ENCODE results near the gene PTGER3.
"Not testable (repeated sequence)": the region's sequence is repeated elsewhere in the genome, so short reads cannot be mapped to it uniquely, and the experiment has no call there.

Gene PTGER3

GRCh38 chr1:70947835-70948234 lies 99.8 kb downstream of the PTGER3 start:
- no peak for DNase-seq (ENCODE audit: low spot score)

DNA sequence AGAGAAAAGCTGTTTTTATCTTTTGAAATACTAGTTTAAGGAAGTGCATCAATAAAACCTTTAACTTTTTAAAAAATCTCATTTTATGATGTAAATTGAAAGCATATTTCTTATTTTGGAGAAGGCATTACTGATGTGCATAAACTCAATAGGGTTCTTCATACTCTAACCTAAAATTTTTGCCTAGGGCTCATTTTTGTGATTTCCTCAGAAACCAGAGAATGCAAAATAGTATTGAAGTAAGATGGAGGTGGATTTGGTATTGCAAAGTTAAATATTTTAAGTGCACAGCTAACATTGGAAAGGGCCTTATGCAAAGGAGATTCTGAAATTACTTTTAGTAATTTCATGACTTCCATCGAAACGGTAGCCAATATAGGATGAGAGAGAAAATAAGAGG lies 101.9 kb downstream of the PTGER3 start:
- no peak for DNase-seq (ENCODE audit: low spot score)

DNA sequence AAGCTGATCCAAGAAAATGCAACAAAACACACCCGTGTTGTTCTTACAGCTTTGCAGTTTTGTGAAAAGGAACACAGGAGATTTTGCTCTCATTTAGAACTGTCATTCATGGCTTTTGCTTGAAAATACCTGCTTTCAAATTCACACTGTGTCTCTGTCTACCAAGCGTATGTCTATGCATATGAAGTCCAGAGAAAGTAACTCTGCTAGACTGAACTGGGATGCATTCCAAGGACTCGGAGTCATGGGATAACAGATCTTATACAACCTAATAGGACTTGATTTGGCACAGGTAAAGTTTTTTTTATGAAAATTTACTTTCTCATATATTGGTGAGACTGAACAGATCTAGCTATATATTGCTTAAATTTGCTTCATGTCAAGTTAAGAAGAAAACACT lies 102.4 kb downstream of the PTGER3 start:
- DNase-seq (ENCODE audit: low spot score) = no peak

- DNase-seq (ENCODE audit: low spot score) = no peak
Observed at GRCh38 chr1:70941563-70941962, 106.1 kb downstream of the PTGER3 start.

GRCh38 chr1:70940398-70940797 lies 107.2 kb downstream of the PTGER3 start:
- not testable (repeated sequence) for DNase-seq (ENCODE audit: low spot score)

DNA sequence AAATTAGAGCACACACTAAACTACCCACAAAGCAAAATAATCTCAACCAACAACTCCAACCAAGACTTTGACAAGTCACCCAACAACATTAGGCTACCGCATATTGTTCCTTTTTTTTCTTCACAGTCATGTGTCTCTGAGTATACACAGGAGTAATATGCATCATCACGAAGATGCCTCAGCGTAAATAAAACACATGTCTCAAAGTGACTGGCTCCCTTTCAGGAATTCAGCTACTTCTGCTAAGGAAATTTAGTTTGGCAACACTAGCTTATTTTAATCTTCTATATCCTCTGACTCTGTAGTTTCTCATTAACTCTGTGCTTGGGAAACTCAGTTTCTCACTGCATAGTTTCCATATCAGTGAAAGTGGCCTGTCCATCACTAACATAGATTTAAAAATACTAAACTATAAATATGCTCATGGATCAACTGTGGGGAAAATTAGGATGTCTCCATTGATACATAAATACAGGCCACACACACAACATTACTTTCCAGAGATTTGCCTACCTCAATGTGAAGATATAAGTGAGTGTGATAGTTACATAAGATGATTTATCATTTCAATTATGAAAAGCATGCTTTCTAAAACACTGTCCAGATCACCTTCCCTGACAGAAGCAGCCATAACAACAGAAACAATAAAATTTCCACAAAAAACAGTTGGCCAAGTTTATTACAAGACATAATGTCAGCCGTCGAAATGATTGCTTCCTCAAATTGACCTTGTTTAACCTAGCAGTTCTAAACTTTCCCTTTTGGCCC lies 113.2 kb downstream of the PTGER3 start:
- no peak for DNase-seq (ENCODE audit: low spot score)

DNA sequence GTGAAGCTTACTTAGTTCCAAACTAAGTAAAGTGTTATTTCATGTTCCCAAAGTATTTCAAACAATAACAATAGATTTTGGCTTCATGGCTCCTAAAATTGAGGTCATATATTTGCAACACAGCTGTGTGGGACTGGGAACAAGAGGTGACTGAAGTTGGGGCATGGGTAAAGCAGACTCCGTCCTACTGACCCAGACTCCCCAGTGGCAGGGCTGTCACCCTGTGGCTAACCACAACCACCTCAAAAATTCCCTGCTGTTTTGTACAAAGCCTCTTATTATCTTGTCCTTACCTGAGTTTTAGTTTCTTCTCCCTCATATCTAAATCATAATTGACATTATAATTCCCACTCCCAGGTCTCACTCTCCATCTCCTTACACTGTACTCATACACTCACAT lies 117.6 kb downstream of the PTGER3 start:
- no peak for DNase-seq (ENCODE audit: low spot score)

GRCh38 chr1:70922196-70922595 lies 125.4 kb downstream of the PTGER3 start:
- DNase-seq (ENCODE audit: low spot score) = no peak
